HUES6 (cell line): ENCODE measurements around the gene TPTE2.
"Not testable (repeated sequence)": the region's sequence is repeated elsewhere in the genome, so short reads cannot be mapped to it uniquely, and the experiment has no call there.

ENCODE experiments used
- H3K27ac ChIP-seq: 2 replicates; pipeline ENCODE4 v1.7.0; 2013; ENCODE audit warnings: low read depth, mild to moderate bottlenecking, low read length, inconsistent platforms
- H3K27me3 ChIP-seq: 2 replicates; pipeline ENCODE4 v1.6.1; 2013; ENCODE audit warnings: low read length; ENCODE audit not compliant: control insufficient read depth, insufficient read depth
- H3K36me3 ChIP-seq: 2 replicates; pipeline ENCODE4 v1.6.1; 2013; ENCODE audit warnings: low read length; ENCODE audit not compliant: control insufficient read depth, insufficient read depth
- H3K4me1 ChIP-seq: 2 replicates; pipeline ENCODE4 v1.6.1; 2013; ENCODE audit warnings: low read length; ENCODE audit not compliant: control insufficient read depth, insufficient read depth
- H3K4me3 ChIP-seq: 2 replicates; pipeline ENCODE4 v1.5.1; 2013; ENCODE audit warnings: low read depth, low read length
- H3K9ac ChIP-seq: one replicate; pipeline ENCODE4 v1.6.1; 2013; ENCODE audit warnings: mild to moderate bottlenecking, low read length
- H3K9me3 ChIP-seq: 2 replicates; pipeline ENCODE4 v1.6.1; 2013; ENCODE audit warnings: low read depth, low read length; ENCODE audit not compliant: control insufficient read depth, insufficient read depth

TPTE2 gene

DNA sequence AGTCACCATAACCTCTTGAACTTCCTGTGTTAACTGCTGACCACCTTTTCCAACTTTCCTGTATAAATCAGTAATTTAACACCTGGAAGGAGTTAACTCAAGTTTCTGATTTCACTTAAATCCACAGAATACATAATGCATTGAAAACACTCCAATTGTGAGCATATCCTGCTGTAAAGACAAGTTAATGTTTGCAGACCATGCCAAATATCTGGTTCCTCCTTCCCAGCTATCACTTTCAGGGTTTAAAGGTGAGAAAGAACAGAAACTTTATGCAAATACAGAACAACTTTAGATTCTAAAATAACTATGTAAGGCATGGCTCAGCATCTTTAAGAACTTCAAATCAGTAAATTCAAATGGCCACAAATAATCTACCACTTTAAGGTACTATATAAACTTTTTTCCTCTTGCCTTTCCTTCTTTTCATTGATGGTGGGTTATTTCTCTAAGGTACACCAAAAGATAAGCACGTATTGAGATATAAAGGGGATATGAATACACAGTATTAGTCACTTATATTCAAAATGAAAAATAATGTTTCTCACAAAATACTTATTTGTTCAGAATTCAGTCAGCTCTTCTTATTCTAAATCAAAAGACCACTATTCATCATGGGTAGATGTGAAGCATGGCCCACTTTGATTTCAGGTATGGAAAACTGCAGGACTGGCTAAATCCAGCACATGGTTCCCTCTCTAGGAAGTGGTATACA is 6.6 kb upstream of the TPTE2 start:
- Histone ChIP-seq H3K36me3 (no peaks in the 10 kb centered on the region), H3K4me1 (no peaks in the 10 kb centered on the region), H3K27me3 (peaks cover 10% of the 10 kb centered on the region; the same call in 1 of the 2 replicates), H3K9ac (no peak overlapping the region), H3K4me3 (no peak overlapping the region), H3K27ac (no peak overlapping the region), H3K9me3 (peaks cover 22% of the 10 kb centered on the region; the same call in 1 of the 2 replicates)

DNA sequence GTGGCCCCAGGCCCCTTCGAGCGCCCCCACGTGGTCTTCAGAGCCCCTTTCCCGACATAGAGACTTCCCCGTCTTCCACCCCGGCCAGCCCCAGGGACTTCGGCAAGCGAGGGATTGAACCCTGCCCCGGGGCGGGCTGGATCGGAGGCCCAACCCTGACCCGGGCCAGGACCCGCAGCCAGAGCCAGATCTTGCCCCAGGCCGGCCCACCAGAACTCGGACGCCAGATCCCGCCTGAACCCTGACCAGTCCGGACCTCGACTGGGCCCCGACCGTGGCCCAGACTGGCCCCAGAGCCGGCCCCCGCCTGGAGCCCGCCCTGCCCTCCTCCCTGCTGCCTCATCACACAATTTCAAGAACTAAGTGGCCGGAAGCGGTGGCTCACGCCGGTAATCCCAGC is 253 bp upstream of the TPTE2 start:
- no peak overlapping the region for H3K4me3 ChIP-seq
- H3K4me1 ChIP-seq = no peaks in the 10 kb centered on the region
- H3K9me3 ChIP-seq = peaks cover 17% of the 10 kb centered on the region; the same call in 1 of the 2 replicates
- no peak overlapping the region for H3K9ac ChIP-seq
- H3K36me3 ChIP-seq = no peaks in the 10 kb centered on the region
- no peak overlapping the region for H3K27ac ChIP-seq
- H3K27me3 ChIP-seq = peaks cover 10% of the 10 kb centered on the region; the same call in 1 of the 2 replicates

DNA sequence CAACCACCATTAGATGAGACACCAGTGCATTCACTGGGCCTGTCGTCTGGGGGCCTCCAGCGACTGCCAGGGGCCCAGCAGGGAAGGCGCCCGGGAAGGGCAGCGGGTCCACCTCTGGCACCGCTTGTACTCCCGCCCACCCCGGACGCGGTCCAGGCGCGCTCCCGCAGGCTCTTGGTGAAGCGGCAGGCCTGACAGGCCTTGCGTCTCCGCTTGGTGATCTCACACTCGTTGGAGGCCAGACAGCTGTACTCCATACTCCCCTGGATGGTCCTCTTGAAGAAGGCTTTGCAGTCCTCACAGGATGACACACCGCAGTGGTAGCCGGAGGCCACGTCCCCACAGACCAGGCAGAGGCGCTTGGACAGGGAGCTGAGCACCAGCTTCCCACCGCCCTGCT is 660 bp downstream of the TPTE2 start:
- H3K4me1 ChIP-seq, H3K9ac ChIP-seq, H3K27ac ChIP-seq, H3K27me3 ChIP-seq, H3K36me3 ChIP-seq, H3K4me3 ChIP-seq: not testable (repeated sequence)
- H3K9me3 ChIP-seq = peaks cover 17% of the 10 kb centered on the region; the same call in 1 of the 2 replicates

DNA sequence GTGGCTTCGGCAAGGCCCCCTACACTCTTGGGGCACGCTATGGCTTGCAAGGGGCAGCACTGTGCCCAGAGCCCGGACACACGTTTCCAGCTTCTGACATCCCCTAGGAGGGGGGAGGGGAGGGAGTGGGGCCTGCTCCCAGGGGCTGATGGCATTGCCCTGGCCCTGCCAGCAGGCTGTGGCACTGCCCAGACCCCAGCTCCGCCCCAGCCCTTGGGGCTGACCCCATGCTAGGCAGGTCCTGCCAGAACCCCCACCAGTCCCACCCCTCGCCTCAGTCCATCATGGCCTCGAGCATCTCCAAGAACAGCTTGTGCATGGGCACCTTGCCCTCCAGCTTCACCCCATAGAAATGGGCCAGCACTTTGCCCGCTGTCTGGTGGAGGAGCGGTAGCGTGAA is 1.6 kb downstream of the TPTE2 start:
- H3K4me1 ChIP-seq, H3K9ac ChIP-seq, H3K4me3 ChIP-seq, H3K36me3 ChIP-seq, H3K27me3 ChIP-seq, H3K27ac ChIP-seq: not testable (repeated sequence)
- H3K9me3 ChIP-seq = peaks cover 17% of the 10 kb centered on the region; the same call in 1 of the 2 replicates

DNA sequence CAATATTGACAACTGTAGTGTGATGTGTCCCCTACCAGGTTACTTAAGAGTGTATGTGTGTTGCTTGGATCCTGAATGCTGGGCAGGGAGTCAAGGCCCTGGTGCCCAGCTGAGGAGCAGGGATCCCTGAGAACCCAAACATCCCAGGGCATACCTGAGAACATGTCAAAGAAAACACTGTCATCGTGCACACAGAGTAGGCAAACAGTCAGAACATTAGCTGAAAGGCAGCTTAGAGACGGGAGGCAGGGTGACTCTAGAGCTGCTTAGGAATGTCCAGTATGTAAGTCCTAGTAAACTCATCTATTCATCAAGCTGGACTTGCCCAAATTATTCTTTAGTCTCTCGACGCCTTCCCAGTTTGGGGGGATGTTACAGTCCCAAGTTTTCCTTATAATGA is 4.0 kb downstream of the TPTE2 start:
- not testable (repeated sequence) for H3K36me3 ChIP-seq, H3K9ac ChIP-seq, H3K4me3 ChIP-seq, H3K4me1 ChIP-seq, H3K9me3 ChIP-seq, H3K27ac ChIP-seq, H3K27me3 ChIP-seq

DNA sequence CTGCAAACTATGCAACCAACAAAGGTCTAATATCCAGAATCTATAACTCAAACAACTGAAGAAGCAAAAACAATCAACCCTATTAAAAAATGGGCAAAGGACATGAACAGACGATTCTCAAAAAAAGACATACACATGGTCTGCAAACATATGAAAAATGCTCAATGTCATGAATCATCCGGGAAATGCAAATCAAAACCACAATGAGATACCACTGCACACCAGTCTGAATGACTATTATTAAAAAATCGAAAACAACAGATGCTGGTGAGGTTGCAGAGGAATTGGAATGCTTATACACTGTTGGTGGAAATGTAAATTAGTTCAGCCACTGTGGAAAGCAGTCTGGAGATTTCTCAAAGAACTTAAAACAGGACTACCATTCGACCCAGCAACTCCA is 12.1 kb downstream of the TPTE2 start:
- peaks cover 18% of the 10 kb centered on the region; the same call in 1 of the 2 replicates for H3K9me3 ChIP-seq
- not testable (repeated sequence) for H3K9ac ChIP-seq, H3K27me3 ChIP-seq, H3K27ac ChIP-seq, H3K4me3 ChIP-seq, H3K4me1 ChIP-seq, H3K36me3 ChIP-seq

DNA sequence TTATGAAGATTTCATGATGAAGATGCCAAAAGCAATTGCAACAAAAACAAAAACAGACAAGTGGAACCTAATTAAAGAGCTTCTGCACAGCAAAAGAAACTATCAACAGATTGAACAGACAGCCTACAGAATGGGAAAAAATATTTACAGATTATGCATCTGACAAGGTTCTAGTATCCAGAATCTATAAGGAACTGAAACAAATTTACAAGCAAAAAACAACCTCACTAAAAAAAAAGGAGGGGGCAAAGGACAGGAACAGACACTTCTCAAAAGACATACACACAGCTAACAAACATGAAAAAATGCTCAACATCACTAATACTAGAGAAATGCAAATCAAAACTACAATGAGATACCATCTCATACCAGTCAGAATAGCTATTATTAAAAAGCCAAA is 35.7 kb downstream of the TPTE2 start:
- peaks cover 13% of the 10 kb centered on the region; the same call in 1 of the 2 replicates for H3K9me3 ChIP-seq
- H3K9ac ChIP-seq, H3K4me1 ChIP-seq, H3K27ac ChIP-seq, H3K36me3 ChIP-seq, H3K27me3 ChIP-seq, H3K4me3 ChIP-seq: not testable (repeated sequence)

DNA sequence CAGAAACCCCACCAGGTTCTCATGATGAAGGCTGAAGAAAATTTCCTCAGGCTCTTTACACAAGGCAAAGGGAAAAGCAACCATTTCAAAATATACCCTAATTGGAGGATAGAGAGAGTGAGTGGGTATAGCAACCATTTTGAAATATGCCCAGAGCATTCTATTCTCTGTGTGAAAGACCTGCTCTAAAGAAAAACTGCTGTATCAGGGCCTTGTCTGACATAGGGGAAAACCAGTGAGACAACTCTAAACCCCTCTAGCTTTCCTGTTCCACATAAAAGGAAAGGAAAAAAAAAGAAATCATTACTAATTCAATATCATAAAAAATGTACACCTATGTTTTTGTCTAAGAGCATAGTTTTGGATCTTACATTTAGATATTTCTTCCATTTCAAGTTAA is 42.3 kb downstream of the TPTE2 start:
- Histone ChIP-seq H3K4me1 (no peaks in the 10 kb centered on the region), H3K9me3 (peaks cover 11% of the 10 kb centered on the region; the same call in 1 of the 2 replicates), H3K4me3 (no peak overlapping the region)

DNA sequence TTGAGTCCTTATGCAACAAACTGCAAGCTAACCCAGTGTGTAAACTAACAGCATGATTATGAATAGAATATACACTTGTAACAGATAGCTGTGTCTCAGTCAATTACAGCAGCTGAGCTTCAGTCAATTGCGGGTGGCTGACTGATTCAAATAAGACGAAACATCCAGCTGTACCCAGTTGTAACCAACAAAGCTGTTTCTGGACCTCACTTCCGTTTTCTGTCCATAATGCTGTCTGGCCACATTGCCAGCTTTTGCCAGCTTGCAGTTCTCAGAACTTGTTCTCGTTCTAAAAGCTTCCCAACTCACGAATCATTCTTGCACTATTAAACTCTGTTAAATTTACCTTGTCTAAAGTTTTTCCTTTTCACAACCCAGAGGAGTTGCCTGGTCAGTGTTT is 53.7 kb downstream of the TPTE2 start:
- peaks cover 12% of the 10 kb centered on the region; the same call in 1 of the 2 replicates for H3K9me3 ChIP-seq
- H3K4me3 ChIP-seq, H3K27me3 ChIP-seq, H3K9ac ChIP-seq, H3K27ac ChIP-seq, H3K4me1 ChIP-seq, H3K36me3 ChIP-seq: not testable (repeated sequence)

More for the DNA sequence above, 42.3 kb downstream of the TPTE2 start:
- no peak overlapping the region for H3K27ac ChIP-seq
- H3K27me3 ChIP-seq = no peaks in the 10 kb centered on the region
- H3K36me3 ChIP-seq = no peaks in the 10 kb centered on the region
- H3K9ac ChIP-seq = no peak overlapping the region

DNA sequence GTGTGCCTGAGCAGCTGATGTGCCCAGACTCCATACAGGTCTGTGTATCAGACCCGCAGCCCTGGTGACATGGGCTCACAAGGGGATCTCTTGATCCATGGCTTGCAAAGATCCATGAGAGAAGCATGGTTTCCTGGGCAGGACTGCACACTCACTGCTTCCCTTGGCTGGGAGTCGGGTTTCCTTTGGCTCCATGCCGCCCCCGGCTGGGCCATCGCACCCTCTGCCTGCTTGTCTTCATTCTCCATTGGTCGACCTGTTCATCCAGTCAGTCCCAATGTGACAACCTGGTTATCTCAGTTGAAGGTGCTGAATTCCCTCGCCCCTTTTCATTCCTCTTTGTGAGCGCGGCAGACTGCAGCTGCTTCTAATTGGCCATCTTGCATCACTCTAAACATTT is 101.2 kb downstream of the TPTE2 start:
- not testable (repeated sequence) for H3K27ac ChIP-seq, H3K27me3 ChIP-seq, H3K9ac ChIP-seq, H3K4me3 ChIP-seq, H3K4me1 ChIP-seq, H3K36me3 ChIP-seq
- H3K9me3 ChIP-seq = peaks cover 23% of the 10 kb centered on the region; the same call in 1 of the 2 replicates

DNA sequence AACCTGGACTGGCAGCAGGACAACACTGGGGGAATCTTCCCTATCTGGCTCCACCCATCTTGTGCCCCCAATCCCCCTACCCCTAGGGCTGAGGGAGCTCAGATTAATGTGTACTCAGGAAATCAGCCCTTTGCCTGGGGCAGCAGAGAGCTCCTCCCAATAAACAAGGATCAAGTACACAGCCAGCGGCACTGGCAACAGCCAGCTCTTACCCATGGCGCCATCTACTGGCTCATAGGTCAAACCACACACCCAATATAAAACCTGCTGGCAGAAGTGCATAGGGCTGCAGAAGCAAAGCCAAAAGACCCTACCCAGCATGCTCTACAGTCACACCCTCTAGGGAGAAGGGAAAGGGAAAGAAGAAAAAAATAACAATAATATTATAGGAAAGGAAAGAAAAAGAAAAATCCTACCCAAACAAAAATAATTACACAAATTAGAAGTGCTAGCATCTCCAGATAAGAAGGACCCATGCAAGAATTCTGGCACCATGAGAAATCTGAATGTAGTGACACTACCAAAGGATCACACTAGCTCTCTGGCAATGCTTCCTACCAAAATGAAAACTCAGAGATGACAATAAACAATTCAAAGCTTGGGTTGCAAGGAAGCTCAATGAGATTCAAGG is 122.2 kb downstream of the TPTE2 start:
- H3K27ac ChIP-seq, H3K4me1 ChIP-seq, H3K9ac ChIP-seq, H3K36me3 ChIP-seq, H3K9me3 ChIP-seq, H3K4me3 ChIP-seq, H3K27me3 ChIP-seq: not testable (repeated sequence)
